Neural cell (in vitro differentiated cells): Measurements from ENCODE around the gene TENT4A. TPM values are rescaled to one million over a fixed set of nuclear protein-coding genes. Genes with fewer than 3 reads are reported as not detected.

ENCODE experiments used
- H2AFZ ChIP-seq: fragments of 200-600, 300-800 bp; sonication (generic), shearing (Covaris generic); 2 replicates; pipeline ENCODE4 v1.6.0; 2014; ENCODE audit warnings: low read depth, mild to moderate bottlenecking, antibody characterized with exemption, low read length, moderate library complexity
- H3F3A ChIP-seq: fragments of 200-600 bp; shearing (Covaris generic); 2 replicates; pipeline ENCODE4 v1.6.1; 2016; ENCODE audit warnings: mild to moderate bottlenecking, moderate library complexity, mixed read lengths, antibody characterized with exemption, low read length; ENCODE audit not compliant: insufficient read depth, poor library complexity, severe bottlenecking
- H3K27ac ChIP-seq: fragments of 200-600, 300-800 bp; sonication (generic), shearing (Covaris generic); 2 replicates; pipeline ENCODE4 v1.5.1; 2014; ENCODE audit warnings: mild to moderate bottlenecking, low read length, moderate library complexity
- H3K27me3 ChIP-seq: fragments of 300-800, 200-600 bp; sonication (generic), shearing (Covaris generic); 2 replicates; pipeline ENCODE4 v1.6.0; 2014; ENCODE audit warnings: mild to moderate bottlenecking, low read depth, low read length, moderate library complexity; ENCODE audit not compliant: insufficient read depth
- H3K36me3 ChIP-seq: fragments of 300-800, 200-600 bp; sonication (generic), shearing (Covaris generic); 2 replicates; pipeline ENCODE4 v1.5.1; 2014; ENCODE audit warnings: mild to moderate bottlenecking, antibody characterized with exemption, low read length, moderate library complexity; ENCODE audit not compliant: insufficient read depth
- H3K4me2 ChIP-seq: fragments of 300-800, 200-600 bp; sonication (generic), shearing (Covaris generic); 2 replicates; pipeline ENCODE4 v1.6.0; 2014; ENCODE audit warnings: mild to moderate bottlenecking, low read length
- H3K4me3 ChIP-seq: fragments of 300-800, 200-600 bp; sonication (generic), shearing (Covaris generic); 2 replicates; pipeline ENCODE4 v1.5.1; 2014; ENCODE audit warnings: mild to moderate bottlenecking, low read length, moderate library complexity
- H3K79me2 ChIP-seq: fragments of 200-600 bp; shearing (Covaris generic); replicated peaks from 2 replicates; pipeline ENCODE4 v1.6.0; 2014; ENCODE audit warnings: mild to moderate bottlenecking, low read length, moderate library complexity; ENCODE audit not compliant: insufficient read depth
- H3K9ac ChIP-seq: fragments of 300-800, 200-600 bp; sonication (generic), shearing (Covaris generic); 2 replicates; pipeline ENCODE4 v1.6.1; 2016; ENCODE audit warnings: mild to moderate bottlenecking, low read length, mixed read lengths
- H3K9me2 ChIP-seq: fragments of 200-600 bp; shearing (Covaris generic); 2 replicates; pipeline ENCODE4 v1.6.1; 2016; ENCODE audit warnings: mild to moderate bottlenecking, low read length, mixed read lengths; ENCODE audit not compliant: insufficient read depth
- H3K9me3 ChIP-seq: fragments of 200-600, 300-800 bp; sonication (generic), shearing (Covaris generic); 2 replicates; pipeline ENCODE4 v1.6.1; 2016; ENCODE audit warnings: mild to moderate bottlenecking, mixed run types, low read length, moderate library complexity, mixed read lengths
- H4K20me1 ChIP-seq: fragments of 200-600 bp; shearing (Covaris generic); 2 replicates; pipeline ENCODE4 v1.6.1; 2016; ENCODE audit warnings: mild to moderate bottlenecking, mixed run types; ENCODE audit not compliant: insufficient read depth
- CTCF ChIP-seq: fragments of 450-650 bp; IDR thresholded peaks from 2 replicates; pipeline ENCODE4 v1.5.1; 2014; ENCODE audit warnings: antibody characterized with exemption, mild to moderate bottlenecking, moderate library complexity; ENCODE audit not compliant: poor library complexity, severe bottlenecking
- EP300 ChIP-seq: fragments of 450-650 bp; conservative IDR thresholded peaks from 2 replicates; pipeline ENCODE4 v1.6.1; 2014; ENCODE audit warnings: antibody characterized with exemption, mild to moderate bottlenecking, moderate library complexity; ENCODE audit not compliant: poor library complexity, severe bottlenecking
- EZH2 ChIP-seq: fragments of 200-600, 300-800 bp; shearing (Covaris generic), sonication (generic); IDR thresholded peaks from 2 replicates; pipeline ENCODE4 v1.6.1; 2014; ENCODE audit warnings: antibody characterized with exemption, low read length, borderline replicate concordance, mild to moderate bottlenecking; ENCODE audit not compliant: insufficient read depth, poor library complexity, severe bottlenecking
- MXI1 ChIP-seq: fragments of 450-650 bp; conservative IDR thresholded peaks from 2 replicates; pipeline ENCODE4 v1.6.1; 2014; ENCODE audit warnings: antibody characterized with exemption, mild to moderate bottlenecking; ENCODE audit not compliant: poor library complexity, severe bottlenecking
- POLR2AphosphoS5 ChIP-seq: IDR thresholded peaks from 2 replicates; pipeline ENCODE4 v1.6.1; 2012
- RAD21 ChIP-seq: fragments of 450-650 bp; conservative IDR thresholded peaks from 2 replicates; pipeline ENCODE4 v1.6.1; 2014; ENCODE audit warnings: antibody characterized with exemption, mild to moderate bottlenecking, moderate library complexity
- SMC3 ChIP-seq: fragments of 450-650 bp; conservative IDR thresholded peaks from 2 replicates; pipeline ENCODE4 v1.6.1; 2014; ENCODE audit warnings: antibody characterized with exemption, mild to moderate bottlenecking, moderate library complexity; ENCODE audit not compliant: poor library complexity
- TAF1 ChIP-seq: IDR thresholded peaks from 2 replicates; pipeline ENCODE4 v1.6.1; 2012; ENCODE audit warnings: low read depth
- polyA plus RNA-seq: library from polyadenylated mRNA; depleted of rRNA; stranded (reverse); fragments of >200 nt; gene quantifications from 2 replicates; pipeline ENCODE4 v1.2.3, GENCODE V29; 2014

Gene TENT4A
- polyA plus RNA-seq, 1 donor from 2014 or later, result 12.1 TPM

GRCh38 chr5:6763191-6763590 lies 50.0 kb downstream of the TENT4A start:
- H3K27me3 ChIP-seq, result no peaks in the 10 kb centered on the region
- no peaks in the 10 kb centered on the region for H3F3A ChIP-seq
- H3K9me3 ChIP-seq, result no peaks in the 10 kb centered on the region
- H3K4me2 ChIP-seq, result no peak overlapping the region
- H3K9ac ChIP-seq, result no peak overlapping the region
- TF ChIP-seq MXI1 (no peak), EZH2 (no peak), EP300 (no peak), RAD21 (no peak), POLR2AphosphoS5 (no peak), CTCF (no peak), TAF1 (no peak)
- no peak overlapping the region for H2AFZ ChIP-seq
- H3K4me3 ChIP-seq, result no peak overlapping the region
- H3K79me2 ChIP-seq, result no peaks in the 10 kb centered on the region
- H3K9me2 ChIP-seq, result no peaks in the 10 kb centered on the region
- H4K20me1 ChIP-seq, result no peaks in the 10 kb centered on the region
- H3K27ac ChIP-seq, result no peak overlapping the region
- no peaks in the 10 kb centered on the region for H3K36me3 ChIP-seq

GRCh38 chr5:6765612-6766525 lies 52.6 kb downstream of the TENT4A start:
- Histone ChIP-seq H3K4me2 (no peak overlapping the region), H3F3A (no peaks in the 10 kb centered on the region), H4K20me1 (no peaks in the 10 kb centered on the region), H3K9ac (no peak overlapping the region), H3K4me3 (no peak overlapping the region), H2AFZ (no peak overlapping the region), H3K9me3 (no peaks in the 10 kb centered on the region), H3K9me2 (no peaks in the 10 kb centered on the region), H3K79me2 (no peaks in the 10 kb centered on the region), H3K27ac (no peak overlapping the region), H3K36me3 (no peaks in the 10 kb centered on the region), H3K27me3 (no peaks in the 10 kb centered on the region)
- peak; percentile 81 for TF ChIP-seq RAD21
- TF ChIP-seq CTCF, result peak; percentile 80
- TF ChIP-seq POLR2AphosphoS5, result no peak
- no peak for TF ChIP-seq EZH2
- TF ChIP-seq SMC3, result peak; percentile 77
